Skin epidermis (tissue), 12 donors: Measurements from ENCODE around the gene SLC6A2.

ENCODE experiments used
- H3K27ac ChIP-seq, 21 experiments: fragments of 200-600 bp; sonication (generic) in 11 of 21; one replicate each; pipeline ENCODE4 v1.5.0; 2020; ENCODE audit warnings: mild to moderate bottlenecking in 3 of 21, inconsistent platforms in 2 of 21, moderate library complexity in 2 of 21
- H3K4me3 ChIP-seq, 7 experiments: fragments of 200-600 bp; sonication (generic) in 2 of 7; one replicate each; pipeline ENCODE4 v1.5.0; 2020; ENCODE audit warnings: inconsistent platforms in 2 of 7, mild to moderate bottlenecking in 2 of 7, moderate library complexity in 1 of 7

Gene SLC6A2

GRCh38 chr16:55668340-55669281 is 12.8 kb downstream of the SLC6A2 start:
- H3K4me3 ChIP-seq: no peak overlapping the region
- H3K27ac ChIP-seq: peak overlapping the region in 5 of 21 experiments; percentile 12 to 47 (median 33)

- no peak overlapping the region for H3K27ac ChIP-seq
- H3K4me3 ChIP-seq: no peak overlapping the region
Observed at GRCh38 chr16:55671206-55671973, 15.6 kb downstream of the SLC6A2 start.

GRCh38 chr16:55671974-55672280 is 16.1 kb downstream of the SLC6A2 start:
- no peak overlapping the region for H3K4me3 ChIP-seq
- H3K27ac ChIP-seq: no peak overlapping the region

- H3K27ac ChIP-seq: no peak overlapping the region
- H3K4me3 ChIP-seq: no peak overlapping the region
Observed at GRCh38 chr16:55672471-55672870, 16.7 kb downstream of the SLC6A2 start.

GRCh38 chr16:55678161-55678821 is 22.5 kb downstream of the SLC6A2 start:
- no peak overlapping the region for H3K4me3 ChIP-seq
- H3K27ac ChIP-seq: peak overlapping the region in 1 of 21 experiments; percentile 24

GRCh38 chr16:55682086-55682485 is 26.3 kb downstream of the SLC6A2 start:
- H3K4me3 ChIP-seq: no peak overlapping the region

GRCh38 chr16:55685973-55686372 is 30.2 kb downstream of the SLC6A2 start:
- Histone ChIP-seq H3K27ac (no peak overlapping the region), H3K4me3 (no peak overlapping the region)

More at GRCh38 chr16:55682086-55682485, 26.3 kb downstream of the SLC6A2 start:
- no peak overlapping the region for H3K27ac ChIP-seq

- H3K4me3 ChIP-seq: no peak overlapping the region
- no peak overlapping the region for H3K27ac ChIP-seq
Observed at GRCh38 chr16:55686671-55687070, 30.9 kb downstream of the SLC6A2 start.

- H3K4me3 ChIP-seq: no peak overlapping the region
Observed at GRCh38 chr16:55687802-55688201, 32.0 kb downstream of the SLC6A2 start.

GRCh38 chr16:55690841-55691240 is 35.1 kb downstream of the SLC6A2 start:
- Histone ChIP-seq H3K27ac (no peak overlapping the region), H3K4me3 (no peak overlapping the region)

More at GRCh38 chr16:55687802-55688201, 32.0 kb downstream of the SLC6A2 start:
- no peak overlapping the region for H3K27ac ChIP-seq

GRCh38 chr16:55691771-55692170 is 36.0 kb downstream of the SLC6A2 start:
- H3K4me3 ChIP-seq: no peak overlapping the region
- H3K27ac ChIP-seq: no peak overlapping the region

- no peak overlapping the region for H3K27ac ChIP-seq
- H3K4me3 ChIP-seq: no peak overlapping the region
Observed at GRCh38 chr16:55695595-55695994, 39.8 kb downstream of the SLC6A2 start.

GRCh38 chr16:55697867-55698266 is 42.1 kb downstream of the SLC6A2 start:
- no peak overlapping the region for H3K4me3 ChIP-seq
- no peak overlapping the region for H3K27ac ChIP-seq

- H3K4me3 ChIP-seq: no peak overlapping the region
Observed at GRCh38 chr16:55698331-55698730, 42.5 kb downstream of the SLC6A2 start.

GRCh38 chr16:55698946-55699345 is 43.2 kb downstream of the SLC6A2 start:
- H3K27ac ChIP-seq: no peak overlapping the region
- H3K4me3 ChIP-seq: no peak overlapping the region

More at GRCh38 chr16:55698331-55698730, 42.5 kb downstream of the SLC6A2 start:
- H3K27ac ChIP-seq: no peak overlapping the region

GRCh38 chr16:55699616-55700015 is 43.8 kb downstream of the SLC6A2 start:
- Histone ChIP-seq H3K4me3 (no peak overlapping the region), H3K27ac (no peak overlapping the region)

- Histone ChIP-seq H3K4me3 (no peak overlapping the region), H3K27ac (no peak overlapping the region)
Observed at GRCh38 chr16:55700067-55700466, 44.3 kb downstream of the SLC6A2 start.

- no peak overlapping the region for H3K27ac ChIP-seq
- H3K4me3 ChIP-seq: no peak overlapping the region
Observed at GRCh38 chr16:55700961-55701360, 45.2 kb downstream of the SLC6A2 start.

- Histone ChIP-seq H3K4me3 (no peak overlapping the region), H3K27ac (no peak overlapping the region)
Observed at GRCh38 chr16:55701442-55702319, 45.9 kb downstream of the SLC6A2 start.
